ENCODE data around the gene WFS1. TPM values are rescaled to one million over a fixed set of nuclear protein-coding genes. Genes with fewer than 3 reads are reported as not detected.

The WFS1 gene
- total and polyA plus RNA-seq, 2 donors (not counting 3 experiments of a cell fraction or from before 2014, with no cell fraction given), result 48.2 to 70.0 TPM

DNA sequence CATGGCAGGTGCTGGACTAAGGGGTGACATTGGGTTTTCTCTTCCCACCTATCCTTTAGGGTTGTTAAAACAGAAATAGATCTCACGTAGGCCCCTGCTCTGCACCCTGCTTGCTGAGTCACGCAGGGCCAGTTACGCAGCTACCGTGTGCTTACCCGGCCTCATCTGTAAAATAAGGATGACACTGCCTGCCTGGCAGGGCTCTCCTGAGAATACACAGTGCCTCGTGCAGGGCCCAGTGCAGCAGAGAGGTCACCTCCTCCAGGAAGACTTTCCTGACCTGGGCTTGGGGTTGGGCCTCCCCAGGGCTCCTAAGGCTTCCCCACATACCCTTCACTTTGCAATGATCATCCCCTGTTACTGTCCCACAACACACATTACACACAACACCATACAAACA is 35.7 kb upstream of the WFS1 start:
- CTCF ChIA-PET, result no interaction called here
- Histone ChIP-seq H3K9me3 (replicated peaks; ENCODE audit: control insufficient read depth, insufficient read depth, low read length) (no peaks in the 10 kb centered on the region), H3K9me1 (replicated peaks; ENCODE audit: control insufficient read depth, extremely low read depth, insufficient read depth, low read length) (no peaks in the 10 kb centered on the region), H3K4me1 (ENCODE audit: control insufficient read depth, extremely low read depth, insufficient read depth, low read length) (no peaks in the 10 kb centered on the region), H3K27ac (ENCODE audit: insufficient read depth, low read depth, low read length) (no peak overlapping the region), H2AFZ (ENCODE audit: low read depth, low read length) (no peak overlapping the region), H3K4me3 (replicated peaks in 1 of 3; ENCODE audit: insufficient read depth in 1 of 3, low read depth in 1 of 3, low read length in 3 of 3) (no peak overlapping the region), H4K20me1 (replicated peaks; ENCODE audit: control insufficient read depth, extremely low read depth, insufficient read depth, low read length) (no peaks in the 10 kb centered on the region), H3K9ac (replicated peaks; ENCODE audit: extremely low read depth, insufficient read depth, low read length) (no peak overlapping the region), H3K4me2 (ENCODE audit: insufficient read depth, low read length) (no peak overlapping the region), H3K27me3 (ENCODE audit: control insufficient read depth in 2 of 2, insufficient read depth in 2 of 2, low read length in 2 of 2) (no peaks in the 10 kb centered on the region), H3K79me2 (ENCODE audit: control insufficient read depth, insufficient read depth, low read length) (no peaks in the 10 kb centered on the region), H3K36me3 (ENCODE audit: control insufficient read depth in 2 of 2, extremely low read depth in 1 of 2, insufficient read depth in 2 of 2, low read length in 2 of 2) (no peaks in the 10 kb centered on the region)
- TF ChIP-seq JUN (IDR thresholded peaks at IDR 0.05; ENCODE audit: borderline replicate concordance, insufficient read depth, insufficient read length, low read depth) (no peak), POLR2A (IDR thresholded peaks at IDR 0.05; ENCODE audit: low read depth, low read length) (no peak), FOS (IDR thresholded peaks at IDR 0.05; ENCODE audit: borderline replicate concordance, insufficient read depth, low read length) (no peak), EZH2 (IDR thresholded peaks at IDR 0.05; ENCODE audit: borderline replicate concordance, low read depth, low read length, severe bottlenecking) (no peak)
- POLR2A ChIA-PET, result no interaction called here
- no TSS peak for BruUV-seq (replicated peaks)
- dilution Hi-C loops (cut with MboI; ENCODE audit: extremely low pct_ligation_motif_present, low sequenced_read_pairs) (no loop called here), intact Hi-C loops (cut with micrococcal nuclease) (no loop called here)
- DNase-seq (ENCODE audit: low read depth, low spot score), result no peak
- FAIRE-seq, result no peak

DNA sequence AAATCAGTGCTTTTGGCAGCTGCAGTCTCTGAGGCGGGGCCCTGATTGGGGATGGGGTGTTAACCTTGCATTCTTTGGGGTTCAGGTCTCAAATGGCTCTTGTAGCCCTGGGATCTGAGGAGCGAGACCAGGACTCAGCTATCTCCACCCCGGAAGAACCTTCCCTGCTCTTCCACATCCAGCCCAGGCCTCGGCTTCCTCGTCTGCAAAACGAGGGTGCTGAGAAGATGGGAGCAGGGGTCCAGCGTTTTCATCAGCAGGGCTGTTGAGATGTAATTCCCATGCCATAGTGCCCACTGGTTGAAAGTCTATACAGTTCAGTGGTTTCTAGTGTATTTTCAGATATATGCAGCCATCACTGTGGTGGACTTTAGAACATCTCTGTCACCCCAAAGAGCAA is 34.6 kb upstream of the WFS1 start:
- Histone ChIP-seq H3K36me3 (ENCODE audit: control insufficient read depth in 2 of 2, extremely low read depth in 1 of 2, insufficient read depth in 2 of 2, low read length in 2 of 2) (no peaks in the 10 kb centered on the region), H2AFZ (ENCODE audit: low read depth, low read length) (no peak overlapping the region), H3K4me3 (replicated peaks in 1 of 3; ENCODE audit: insufficient read depth in 1 of 3, low read depth in 1 of 3, low read length in 3 of 3) (no peak overlapping the region), H3K79me2 (ENCODE audit: control insufficient read depth, insufficient read depth, low read length) (no peaks in the 10 kb centered on the region), H3K4me1 (ENCODE audit: control insufficient read depth, extremely low read depth, insufficient read depth, low read length) (no peaks in the 10 kb centered on the region), H3K9me3 (replicated peaks; ENCODE audit: control insufficient read depth, insufficient read depth, low read length) (no peaks in the 10 kb centered on the region), H4K20me1 (replicated peaks; ENCODE audit: control insufficient read depth, extremely low read depth, insufficient read depth, low read length) (no peaks in the 10 kb centered on the region), H3K9ac (replicated peaks; ENCODE audit: extremely low read depth, insufficient read depth, low read length) (no peak overlapping the region), H3K4me2 (ENCODE audit: insufficient read depth, low read length) (no peak overlapping the region), H3K27me3 (ENCODE audit: control insufficient read depth in 2 of 2, insufficient read depth in 2 of 2, low read length in 2 of 2) (no peaks in the 10 kb centered on the region), H3K27ac (ENCODE audit: insufficient read depth, low read depth, low read length) (no peak overlapping the region), H3K9me1 (replicated peaks; ENCODE audit: control insufficient read depth, extremely low read depth, insufficient read depth, low read length) (no peaks in the 10 kb centered on the region)
- CTCF ChIA-PET, result no interaction called here
- intact Hi-C loops (cut with micrococcal nuclease), result no loop called here
- dilution Hi-C loops (cut with MboI; ENCODE audit: extremely low pct_ligation_motif_present, low sequenced_read_pairs), result no loop called here
- FAIRE-seq (no peak), DNase-seq (ENCODE audit: low read depth, low spot score) (no peak)
- POLR2A ChIA-PET, result no interaction called here
- no TSS peak for BruUV-seq (replicated peaks)
- no peak for TF ChIP-seq FOS (IDR thresholded peaks at IDR 0.05; ENCODE audit: borderline replicate concordance, insufficient read depth, low read length)
- TF ChIP-seq, protein P1, sequence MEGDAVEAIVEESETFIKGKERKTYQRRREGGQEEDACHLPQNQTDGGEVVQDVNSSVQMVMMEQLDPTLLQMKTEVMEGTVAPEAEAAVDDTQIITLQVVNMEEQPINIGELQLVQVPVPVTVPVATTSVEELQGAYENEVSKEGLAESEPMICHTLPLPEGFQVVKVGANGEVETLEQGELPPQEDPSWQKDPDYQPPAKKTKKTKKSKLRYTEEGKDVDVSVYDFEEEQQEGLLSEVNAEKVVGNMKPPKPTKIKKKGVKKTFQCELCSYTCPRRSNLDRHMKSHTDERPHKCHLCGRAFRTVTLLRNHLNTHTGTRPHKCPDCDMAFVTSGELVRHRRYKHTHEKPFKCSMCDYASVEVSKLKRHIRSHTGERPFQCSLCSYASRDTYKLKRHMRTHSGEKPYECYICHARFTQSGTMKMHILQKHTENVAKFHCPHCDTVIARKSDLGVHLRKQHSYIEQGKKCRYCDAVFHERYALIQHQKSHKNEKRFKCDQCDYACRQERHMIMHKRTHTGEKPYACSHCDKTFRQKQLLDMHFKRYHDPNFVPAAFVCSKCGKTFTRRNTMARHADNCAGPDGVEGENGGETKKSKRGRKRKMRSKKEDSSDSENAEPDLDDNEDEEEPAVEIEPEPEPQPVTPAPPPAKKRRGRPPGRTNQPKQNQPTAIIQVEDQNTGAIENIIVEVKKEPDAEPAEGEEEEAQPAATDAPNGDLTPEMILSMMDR (IDR thresholded peaks at IDR 0.05; ENCODE audit: extremely low read depth in 1 of 2, insufficient read depth in 1 of 2, low read depth in 1 of 2, low read length in 2 of 2), result no peak
- no peak for TF ChIP-seq GATA2 (IDR thresholded peaks at IDR 0.05; ENCODE audit: insufficient read depth, insufficient read length, low read depth, low read length)
- no peak for TF ChIP-seq POLR2A (IDR thresholded peaks at IDR 0.05; ENCODE audit: low read depth, low read length)
- TF ChIP-seq EZH2 (IDR thresholded peaks at IDR 0.05; ENCODE audit: borderline replicate concordance, low read depth, low read length, severe bottlenecking), result no peak
- TF ChIP-seq, protein P2, sequence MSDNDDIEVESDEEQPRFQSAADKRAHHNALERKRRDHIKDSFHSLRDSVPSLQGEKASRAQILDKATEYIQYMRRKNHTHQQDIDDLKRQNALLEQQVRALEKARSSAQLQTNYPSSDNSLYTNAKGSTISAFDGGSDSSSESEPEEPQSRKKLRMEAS (IDR thresholded peaks at IDR 0.05; ENCODE audit: insufficient read depth, insufficient read length), result no peak
- TF ChIP-seq JUN (IDR thresholded peaks at IDR 0.05; ENCODE audit: borderline replicate concordance, insufficient read depth, insufficient read length, low read depth), result no peak
- no peak for TF ChIP-seq POLR2AphosphoS5 (IDR thresholded peaks at IDR 0.05; ENCODE audit: insufficient read depth, low read depth, low read length)
- no peak for TF ChIP-seq MYC (IDR thresholded peaks at IDR 0.05; ENCODE audit: low read depth, low read length)
